GM19438 (cell line): ENCODE data around the gene GPHB5.
"Not testable (repeated sequence)": the region's sequence is repeated elsewhere in the genome, so short reads cannot be mapped to it uniquely, and the experiment has no call there.

Experiments
- ATAC-seq: cut with Tn5 transposase; IDR thresholded peaks from one replicate; pipeline ENCODE4 v1.9.1; 2021; ENCODE audit warnings: low read depth; ENCODE audit not compliant: unreplicated experiment

Gene GPHB5

GRCh38 chr14:63318835-63319234 lies at the start of gene GPHB5:
TSS of gene GPHB5 (minus strand) at chr14:63318935. CDS start at chr14:63317849, 1,086 bp downstream.
- no peak for ATAC-seq

GRCh38 chr14:63367742-63368364 lies 49.1 kb upstream of the GPHB5 start:
- no peak for ATAC-seq

- no peak for ATAC-seq
Observed at GRCh38 chr14:63362389-63362819, 43.7 kb upstream of the GPHB5 start.

GRCh38 chr14:63361790-63362189 lies 43.1 kb upstream of the GPHB5 start:
- no peak for ATAC-seq

GRCh38 chr14:63357841-63358240 lies 39.1 kb upstream of the GPHB5 start:
- ATAC-seq = no peak

GRCh38 chr14:63345826-63346225 lies 27.1 kb upstream of the GPHB5 start:
- no peak for ATAC-seq

GRCh38 chr14:63344336-63344735 lies 25.6 kb upstream of the GPHB5 start:
- ATAC-seq = no peak

GRCh38 chr14:63343878-63344277 lies 25.1 kb upstream of the GPHB5 start:
- ATAC-seq = no peak

- ATAC-seq = no peak
Observed at GRCh38 chr14:63342371-63342770, 23.6 kb upstream of the GPHB5 start.

- ATAC-seq = no peak
Observed at GRCh38 chr14:63328787-63329737, 10.3 kb upstream of the GPHB5 start.

GRCh38 chr14:63326840-63327239 lies 8.1 kb upstream of the GPHB5 start:
- ATAC-seq = no peak

- ATAC-seq = no peak
Observed at GRCh38 chr14:63322897-63323573, 4.3 kb upstream of the GPHB5 start.

- no peak for ATAC-seq
Observed at GRCh38 chr14:63322472-63322871, 3.7 kb upstream of the GPHB5 start.

- ATAC-seq = no peak
Observed at GRCh38 chr14:63308723-63309317, 9.9 kb downstream of the GPHB5 start.

GRCh38 chr14:63304429-63304828 lies 14.3 kb downstream of the GPHB5 start:
- ATAC-seq = not testable (repeated sequence)

GRCh38 chr14:63301891-63302534 lies 16.7 kb downstream of the GPHB5 start:
- ATAC-seq = no peak

- no peak for ATAC-seq
Observed at GRCh38 chr14:63300854-63301253, 17.9 kb downstream of the GPHB5 start.

GRCh38 chr14:63299351-63300110 lies 19.2 kb downstream of the GPHB5 start:
- ATAC-seq = no peak

- ATAC-seq = no peak
Observed at GRCh38 chr14:63297372-63298063, 21.2 kb downstream of the GPHB5 start.
